BE2C (cell line): ENCODE results near the gene DTYMK.

Experiments used
- DNase-seq: peaks from one replicate; pipeline ENCODE4 v3.0.0-alpha.2; 2020
- H3K27me3 ChIP-seq: fragments of 250-450 bp; sonication (Bioruptor Pico); 2 replicates; pipeline ENCODE4 v1.5.1; 2020; ENCODE audit warnings: mild to moderate bottlenecking
- H3K36me3 ChIP-seq: fragments of 250-450 bp; sonication (Bioruptor Pico); 2 replicates; pipeline ENCODE4 v1.5.1; 2020; ENCODE audit warnings: mild to moderate bottlenecking
- H3K4me1 ChIP-seq: fragments of 250-450 bp; sonication (Bioruptor Pico); 2 replicates; pipeline ENCODE4 v1.5.1; 2020
- H3K4me3 ChIP-seq: 2 replicates; pipeline ENCODE4 v1.5.1; 2011; ENCODE audit warnings: low read depth, low read length
- H3K9me3 ChIP-seq: fragments of 250-450 bp; sonication (Bioruptor Pico); 2 replicates; pipeline ENCODE4 v1.5.1; 2020
- TF ChIP-seq, protein P1 (sequence below): IDR thresholded peaks from 2 replicates; pipeline ENCODE4 v1.5.1; 2012; ENCODE audit warnings: mild to moderate bottlenecking, low read depth, low read length

Gene DTYMK

DNA sequence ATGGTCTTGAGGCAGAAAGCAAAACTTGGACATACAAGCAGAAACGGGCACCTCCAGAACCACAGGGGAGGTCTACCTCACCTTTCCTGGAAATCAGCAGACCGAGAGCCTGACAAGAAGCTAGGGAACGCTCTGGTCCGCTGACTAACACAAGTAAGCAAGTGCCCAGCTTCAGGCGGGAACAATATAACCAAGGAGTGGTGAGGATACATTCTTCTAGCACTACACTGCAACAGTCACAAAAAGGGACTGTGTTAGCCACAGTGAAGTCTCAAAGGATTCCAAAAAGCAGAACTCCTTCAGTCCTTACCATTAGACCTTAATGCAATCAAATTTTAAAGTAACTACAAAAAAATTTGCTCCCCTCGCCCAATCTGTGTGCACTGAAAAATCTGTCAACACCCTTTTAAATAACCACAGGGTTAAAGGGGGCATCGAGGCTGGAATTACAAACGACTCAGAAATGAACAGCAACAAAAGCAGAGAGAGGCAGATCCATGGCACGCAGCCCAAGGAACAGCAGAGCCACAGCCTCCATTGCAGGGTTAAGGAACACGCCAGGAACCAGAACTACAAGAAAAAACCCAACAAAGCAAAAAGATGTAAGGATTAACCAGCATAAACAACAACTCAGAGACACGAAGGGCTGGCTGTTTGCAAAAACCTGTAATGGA is 56.7 kb downstream of the DTYMK start:
- H3K9me3 ChIP-seq = no peaks in the 10 kb centered on the region
- H3K4me3 ChIP-seq = no peak overlapping the region
- H3K27me3 ChIP-seq = no peaks in the 10 kb centered on the region
- H3K4me1 ChIP-seq = no peaks in the 10 kb centered on the region
- TF ChIP-seq, protein P1, sequence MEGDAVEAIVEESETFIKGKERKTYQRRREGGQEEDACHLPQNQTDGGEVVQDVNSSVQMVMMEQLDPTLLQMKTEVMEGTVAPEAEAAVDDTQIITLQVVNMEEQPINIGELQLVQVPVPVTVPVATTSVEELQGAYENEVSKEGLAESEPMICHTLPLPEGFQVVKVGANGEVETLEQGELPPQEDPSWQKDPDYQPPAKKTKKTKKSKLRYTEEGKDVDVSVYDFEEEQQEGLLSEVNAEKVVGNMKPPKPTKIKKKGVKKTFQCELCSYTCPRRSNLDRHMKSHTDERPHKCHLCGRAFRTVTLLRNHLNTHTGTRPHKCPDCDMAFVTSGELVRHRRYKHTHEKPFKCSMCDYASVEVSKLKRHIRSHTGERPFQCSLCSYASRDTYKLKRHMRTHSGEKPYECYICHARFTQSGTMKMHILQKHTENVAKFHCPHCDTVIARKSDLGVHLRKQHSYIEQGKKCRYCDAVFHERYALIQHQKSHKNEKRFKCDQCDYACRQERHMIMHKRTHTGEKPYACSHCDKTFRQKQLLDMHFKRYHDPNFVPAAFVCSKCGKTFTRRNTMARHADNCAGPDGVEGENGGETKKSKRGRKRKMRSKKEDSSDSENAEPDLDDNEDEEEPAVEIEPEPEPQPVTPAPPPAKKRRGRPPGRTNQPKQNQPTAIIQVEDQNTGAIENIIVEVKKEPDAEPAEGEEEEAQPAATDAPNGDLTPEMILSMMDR = no peak
- H3K36me3 ChIP-seq = peaks cover 52% of the 10 kb centered on the region
- DNase-seq = no peak

DNA sequence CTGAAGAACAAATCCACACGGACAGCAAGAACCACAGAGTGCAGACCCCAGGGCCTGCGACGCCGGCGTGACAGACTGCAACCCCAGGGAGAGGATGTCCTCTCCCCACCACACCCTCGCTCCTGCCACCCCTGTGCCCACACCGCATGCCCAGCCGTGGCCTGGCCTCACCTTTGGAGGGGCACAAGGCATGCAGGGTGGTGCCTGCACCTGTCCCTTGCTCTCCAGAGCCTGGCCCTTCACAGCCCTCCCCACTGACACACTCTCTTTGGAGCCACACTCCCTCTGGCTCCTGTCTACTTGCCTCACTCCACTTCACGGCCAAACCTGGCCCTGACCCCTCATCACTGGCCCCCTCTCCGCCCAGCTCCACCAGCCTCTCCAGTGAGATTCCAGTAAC is 58.9 kb downstream of the DTYMK start:
- DNase-seq = no peak
- TF ChIP-seq, protein P1 = no peak
- no peaks in the 10 kb centered on the region for H3K9me3 ChIP-seq
- no peaks in the 10 kb centered on the region for H3K4me1 ChIP-seq
- no peak overlapping the region for H3K4me3 ChIP-seq
- H3K27me3 ChIP-seq = no peaks in the 10 kb centered on the region
- H3K36me3 ChIP-seq = peaks cover 30% of the 10 kb centered on the region
